Activated CD8-positive, alpha-beta memory T cell treated with anti-CD3 and anti-CD28 coated beads, Interleukin-2, amount 50 U/mL, for 48 hours (primary cell): ENCODE measurements around the gene PTPRB.

Experiments
- DNase-seq: peaks from one replicate; pipeline ENCODE4 v3.0.0-alpha.2; 2020

Gene PTPRB

DNA sequence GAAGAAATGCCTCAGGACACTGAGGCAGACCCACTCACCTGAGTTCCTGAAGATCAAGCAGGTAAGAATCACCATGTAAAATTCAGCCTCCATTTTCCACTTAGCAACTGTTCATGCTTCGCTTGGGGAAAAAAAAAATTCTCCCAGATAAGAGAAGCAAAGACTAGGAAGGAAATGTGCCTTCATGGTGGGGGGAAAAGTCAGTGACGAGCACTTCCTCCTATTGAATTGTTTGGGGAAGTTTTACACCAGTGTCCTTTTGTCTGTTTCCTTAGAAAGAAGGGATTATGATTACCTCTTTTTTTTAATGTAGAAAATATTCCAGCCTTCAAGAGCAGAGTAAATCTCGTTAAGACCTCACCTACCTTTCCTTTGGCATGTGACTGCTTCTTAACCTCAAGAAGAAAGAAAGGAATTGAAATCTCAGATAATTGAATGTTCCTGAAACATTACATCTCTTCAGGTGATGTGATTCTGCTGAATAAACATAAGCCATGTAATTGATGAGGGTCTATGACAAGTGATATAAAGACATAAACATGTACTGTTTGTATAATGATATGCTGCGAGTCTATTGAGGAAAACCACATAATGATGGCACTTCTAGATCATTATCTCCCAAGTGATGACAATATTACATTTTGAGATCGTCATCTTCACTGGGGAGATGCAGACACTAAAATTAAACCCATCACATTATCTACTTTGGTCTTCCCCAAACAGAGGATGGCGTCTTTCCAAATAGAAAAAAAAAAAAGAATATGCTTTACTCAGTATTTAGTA, at the start of gene PTPRB:
Gene PTPRB, minus strand, starts transcription at position 127 of the 783 bp plus-strand sequence. Its CDS starts 34 bp downstream, at position 93.
- DNase-seq, result no peak

GRCh38 chr12:70686907-70687306, 49.7 kb upstream of the PTPRB start:
- DNase-seq, result no peak

- no peak for DNase-seq
Observed at GRCh38 chr12:70686299-70686698, 49.1 kb upstream of the PTPRB start.

DNA sequence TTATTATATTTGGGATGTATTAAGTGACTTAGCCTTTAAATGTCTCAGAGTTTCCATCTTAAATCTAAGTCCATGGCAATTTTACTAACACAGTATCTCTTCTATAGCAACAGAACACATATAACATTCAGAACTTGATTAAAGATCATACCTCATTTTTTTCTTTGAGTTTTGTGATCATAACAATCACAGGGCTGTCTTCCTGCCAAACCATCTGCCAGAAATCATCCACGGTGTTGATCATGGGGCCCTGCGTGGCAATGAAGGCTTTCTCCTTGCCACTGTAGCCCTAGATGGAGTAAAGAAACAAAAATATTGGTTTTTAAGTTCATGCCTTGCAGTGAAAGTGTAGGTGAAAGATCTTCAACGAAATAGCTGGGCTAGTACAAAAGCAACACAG, 46.7 kb upstream of the PTPRB start:
- no peak for DNase-seq

DNA sequence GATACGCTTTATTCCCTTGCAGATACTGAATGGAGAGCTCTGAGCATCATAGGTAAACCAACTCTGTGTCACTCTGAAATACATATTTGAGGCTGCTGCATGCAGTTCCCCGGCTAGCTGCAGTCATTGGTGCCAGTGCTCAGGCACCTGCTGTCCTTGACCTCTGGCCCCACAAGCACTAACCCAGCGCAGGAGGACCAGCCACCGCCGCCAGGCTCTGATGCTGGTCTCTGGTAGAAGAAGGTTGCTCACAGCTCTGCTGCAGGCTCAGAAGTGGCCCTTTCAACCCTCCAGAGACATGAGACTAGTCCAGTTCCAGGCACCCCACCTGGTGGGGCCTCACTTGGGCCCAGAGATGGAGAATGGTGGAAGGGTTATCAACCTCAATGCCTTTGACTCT, 34.5 kb upstream of the PTPRB start:
- DNase-seq, result no peak

DNA sequence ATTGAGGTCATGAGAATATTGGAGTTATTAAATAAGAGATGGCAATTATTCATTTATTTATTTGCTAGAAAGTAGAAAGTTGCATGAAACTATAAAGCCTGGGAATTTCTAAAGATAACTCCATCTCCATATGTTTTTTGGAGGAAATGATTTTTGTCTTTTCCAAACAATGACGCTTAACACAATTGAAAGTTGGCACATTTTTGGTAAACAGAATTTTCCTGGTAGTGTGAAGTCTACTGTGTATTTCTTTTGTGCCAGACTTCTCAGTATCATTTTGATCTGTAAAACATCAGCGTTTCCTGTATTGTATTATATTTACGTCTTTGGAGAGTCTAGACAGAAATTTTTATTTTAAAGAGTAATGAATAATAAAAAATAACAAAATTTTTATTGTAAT, 33.7 kb upstream of the PTPRB start:
- DNase-seq, result no peak

DNA sequence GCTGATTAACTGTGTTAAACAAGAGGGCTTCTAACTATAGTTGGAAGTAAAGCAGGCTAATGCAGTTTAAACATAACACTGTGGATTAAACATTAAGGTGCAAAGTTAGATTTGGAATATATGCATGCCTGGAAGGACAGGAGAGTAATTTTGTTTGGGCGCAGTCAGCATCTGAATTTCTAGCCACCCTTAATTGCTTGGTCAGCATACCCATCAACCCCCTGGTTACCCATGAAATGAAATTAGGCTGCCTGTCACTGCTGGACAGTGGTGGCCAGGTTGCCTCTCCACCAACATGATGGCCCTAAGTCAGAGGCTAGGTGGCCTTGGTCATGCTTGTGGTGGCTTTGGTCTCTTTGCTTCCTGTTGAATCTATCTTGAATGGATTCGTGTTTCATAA, 30.0 kb upstream of the PTPRB start:
- DNase-seq, result no peak

- DNase-seq, result no peak
Observed at GRCh38 chr12:70666364-70666763, 29.1 kb upstream of the PTPRB start.

GRCh38 chr12:70664465-70664881, 27.2 kb upstream of the PTPRB start:
- no peak for DNase-seq

DNA sequence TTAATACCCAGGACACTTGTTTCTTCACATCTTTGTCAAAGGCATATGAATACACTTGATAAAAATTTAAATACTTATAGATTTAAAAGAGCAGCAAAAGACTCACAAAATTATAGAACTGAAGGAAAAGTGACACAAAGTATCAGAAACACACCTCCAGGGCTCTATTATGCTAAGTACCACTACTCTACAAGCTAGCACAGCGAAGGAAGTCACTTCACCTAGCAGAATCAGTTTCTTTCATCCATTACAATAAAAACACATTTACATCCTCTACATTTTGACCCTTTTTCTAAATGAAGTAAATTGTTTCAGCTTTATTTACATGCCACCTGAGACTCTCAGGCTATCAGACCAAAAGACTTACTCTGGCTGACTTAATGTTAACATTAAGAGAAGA, 26.6 kb upstream of the PTPRB start:
- no peak for DNase-seq

DNA sequence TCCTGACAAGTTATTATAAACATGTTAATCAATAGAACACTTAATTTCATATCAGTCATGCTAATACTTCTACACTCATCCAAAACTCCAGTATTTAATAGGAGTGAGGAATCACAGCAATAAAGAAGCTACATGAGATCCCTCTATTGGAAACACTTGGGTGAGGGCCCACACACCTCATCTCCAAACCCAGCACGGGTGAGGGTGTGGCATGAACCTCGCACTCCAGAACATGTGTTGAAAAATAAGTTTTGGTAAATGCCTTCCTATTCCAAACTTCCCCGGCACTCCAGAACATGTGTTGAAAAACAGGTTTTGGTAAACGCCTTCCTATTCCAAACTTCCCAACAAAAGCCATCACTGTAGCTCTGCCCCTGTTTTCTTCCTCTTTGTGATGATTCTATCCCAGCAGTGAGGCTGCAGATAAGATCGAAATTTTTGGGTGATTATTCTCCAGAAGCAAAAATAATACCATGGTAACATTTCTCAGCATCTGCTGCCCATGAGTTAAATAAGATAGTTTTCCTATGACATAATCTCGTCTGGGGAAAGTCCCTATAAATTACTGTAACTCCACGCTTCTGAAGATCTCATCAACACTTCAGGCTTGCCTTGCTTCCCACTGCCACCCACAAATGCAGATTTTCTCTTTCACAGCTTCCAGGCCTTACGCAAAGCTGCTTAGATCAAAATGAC, 24.4 kb upstream of the PTPRB start:
- no peak for DNase-seq

GRCh38 chr12:70660620-70661219, 23.5 kb upstream of the PTPRB start:
- DNase-seq, result no peak

DNA sequence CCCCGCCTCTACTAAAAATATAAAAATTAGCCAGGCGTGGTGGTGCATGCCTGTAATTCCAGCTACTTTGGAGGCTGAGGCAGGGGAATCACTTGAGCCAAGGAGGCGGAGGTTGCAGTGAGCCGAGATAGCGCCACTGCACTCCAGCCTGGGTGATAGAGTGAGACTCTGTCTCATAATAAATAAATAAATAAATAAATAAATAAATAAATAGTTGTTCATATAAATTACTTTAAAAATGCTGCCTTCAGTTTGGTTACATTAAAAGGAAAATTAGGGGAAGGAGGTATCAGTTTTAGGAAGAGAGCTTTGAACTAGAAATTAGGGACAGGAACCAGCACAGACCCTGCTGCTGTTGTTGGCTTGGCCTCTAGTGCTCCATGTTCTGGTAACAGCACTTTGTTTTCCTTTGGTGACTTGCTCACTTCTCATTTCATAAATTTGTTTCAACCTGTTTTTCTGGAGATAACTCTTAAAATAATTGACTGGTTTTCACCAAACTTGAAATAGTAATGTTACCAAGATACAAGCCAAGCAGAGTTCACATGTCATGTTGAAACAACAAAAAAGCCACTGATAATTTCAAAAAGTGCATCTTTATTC, 22.9 kb upstream of the PTPRB start:
- DNase-seq, result no peak

DNA sequence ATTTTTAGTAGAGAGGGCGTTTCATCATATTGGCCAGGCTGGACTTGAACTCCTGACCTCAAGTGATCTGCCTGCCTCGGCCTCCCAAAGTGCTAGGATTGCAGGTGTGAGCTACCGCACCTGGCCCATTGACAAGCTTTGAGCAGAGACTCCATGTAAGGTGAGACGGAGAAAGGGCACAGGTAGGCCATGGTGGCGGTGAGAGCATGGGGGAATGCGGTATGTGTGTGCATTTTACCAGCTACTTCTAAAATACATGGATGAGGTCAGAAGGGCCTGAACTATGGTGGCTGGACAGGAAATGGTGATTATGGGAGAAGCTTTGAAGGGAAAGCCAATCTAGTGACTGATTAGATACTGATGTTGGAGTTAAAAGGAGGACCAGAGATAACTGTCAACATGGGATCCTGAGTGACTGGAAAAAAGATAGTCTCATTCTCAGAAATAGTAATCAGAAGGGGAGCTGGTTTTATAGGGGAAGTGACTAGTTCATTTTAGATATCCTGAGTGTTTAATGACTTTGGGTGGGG, 21.9 kb upstream of the PTPRB start:
- DNase-seq, result no peak

DNA sequence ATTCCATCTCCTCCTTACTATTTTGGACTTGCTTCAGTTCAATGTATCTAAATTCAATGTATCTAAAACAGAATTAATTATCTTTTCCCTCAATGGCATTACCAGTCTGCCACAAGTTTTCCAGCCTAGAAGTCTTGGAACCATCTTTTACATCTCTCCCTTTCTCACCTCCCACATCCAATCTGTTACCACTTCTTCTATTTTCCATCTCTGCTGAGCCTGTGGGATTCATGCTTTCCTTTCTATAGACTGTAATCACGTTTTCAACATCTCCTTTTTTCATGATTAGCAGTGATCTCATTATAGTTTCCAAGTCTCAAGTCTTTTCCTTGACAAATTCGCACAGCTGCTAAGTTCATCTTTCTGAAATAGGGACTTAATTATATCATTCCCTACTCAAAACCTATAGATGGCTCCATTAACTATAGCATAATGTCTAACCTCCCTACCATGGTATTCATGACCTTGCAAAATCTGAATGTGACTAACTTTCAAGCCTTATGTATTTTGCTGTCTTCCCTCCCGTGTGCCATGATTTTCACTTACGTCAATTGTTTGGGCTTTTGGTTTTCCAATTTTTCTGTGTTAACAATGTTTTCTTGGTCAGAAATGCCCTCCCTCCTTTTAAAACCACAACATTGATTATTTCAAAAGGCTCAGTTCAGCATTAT, 20.5 kb upstream of the PTPRB start:
- DNase-seq, result no peak

DNA sequence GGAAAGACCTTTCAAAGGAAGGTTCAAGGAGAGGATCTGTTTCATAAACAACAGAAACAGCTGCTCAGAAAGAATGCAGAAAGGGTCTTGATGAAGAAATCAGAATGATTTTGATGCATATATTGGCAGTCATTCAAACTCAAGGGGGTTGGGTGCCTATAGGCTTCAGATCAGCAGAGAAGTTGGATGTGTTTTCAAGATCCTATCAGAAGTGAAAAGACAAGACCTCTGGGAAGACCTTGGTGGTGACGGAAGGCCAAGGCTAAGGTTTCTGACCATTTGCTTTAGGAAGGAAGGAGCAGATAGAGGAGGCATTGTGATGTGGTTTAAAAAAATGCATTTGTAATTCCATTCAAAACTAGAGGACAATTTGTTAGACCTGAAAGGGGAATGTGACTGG, 15.2 kb upstream of the PTPRB start:
- DNase-seq, result no peak

DNA sequence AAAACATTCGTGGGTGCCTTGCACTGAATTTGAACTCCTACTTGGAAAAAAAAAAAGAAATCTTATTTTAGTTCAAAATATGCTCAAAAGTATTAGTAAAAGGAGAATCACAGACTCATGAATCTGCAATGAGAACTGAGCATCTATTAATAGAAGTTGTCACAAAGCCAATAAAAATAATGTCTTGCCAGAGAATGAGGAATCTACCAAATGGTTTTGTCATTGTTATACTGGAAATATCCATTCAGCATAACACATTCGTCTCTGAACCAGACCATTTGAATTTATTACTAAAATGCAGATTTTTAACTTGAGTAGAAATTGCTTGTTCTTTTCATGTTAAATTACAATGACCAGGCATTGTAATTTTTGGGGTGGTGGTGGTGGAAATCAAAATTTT, 11.6 kb upstream of the PTPRB start:
- DNase-seq, result no peak

GRCh38 chr12:70648191-70648590, 11.0 kb upstream of the PTPRB start:
- DNase-seq, result no peak

- no peak for DNase-seq
Observed at GRCh38 chr12:70646850-70647249, 9.6 kb upstream of the PTPRB start.

GRCh38 chr12:70645494-70646317, 8.5 kb upstream of the PTPRB start:
- DNase-seq, result no peak

DNA sequence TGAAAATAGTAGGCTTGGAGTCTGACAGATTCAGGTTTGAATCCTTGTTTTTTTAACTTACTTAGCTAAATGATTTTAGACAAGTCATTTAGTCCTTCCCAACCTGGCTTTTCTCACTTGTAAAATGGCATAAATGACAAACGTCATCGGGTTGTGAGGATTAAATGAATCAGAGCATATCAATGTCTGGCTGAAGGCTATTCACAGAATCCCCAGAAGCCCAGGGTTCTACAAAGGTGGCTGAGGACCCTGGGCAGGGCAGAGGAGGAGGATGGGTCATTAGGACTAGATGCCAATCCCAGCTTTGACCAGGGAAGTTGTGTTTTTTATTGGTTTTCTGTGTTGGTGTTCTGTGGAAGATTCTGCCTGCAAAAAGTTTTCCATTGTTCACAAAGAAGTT, 7.6 kb upstream of the PTPRB start:
- DNase-seq, result no peak

- DNase-seq, result no peak
Observed at GRCh38 chr12:70643939-70644338, 6.7 kb upstream of the PTPRB start.
